C1 segment of cervical spinal cord (tissue), 14 donors: ENCODE results near the gene U2SURP.

Experiments used
- DNase-seq, 14 donors: peaks; one replicate each; lab custom pipeline; 2025; lab: John Stamatoyannopoulos, UW

Gene U2SURP

GRCh38 chr3:143100451-143100850 is 99.1 kb downstream of the U2SURP start:
- DNase-seq: no peak

GRCh38 chr3:143101792-143102381 is 100.5 kb downstream of the U2SURP start:
- DNase-seq: no peak

GRCh38 chr3:143103652-143104051 is 102.3 kb downstream of the U2SURP start:
- no peak for DNase-seq

GRCh38 chr3:143105170-143105569 is 103.8 kb downstream of the U2SURP start:
- no peak for DNase-seq

GRCh38 chr3:143109861-143110260 is 108.5 kb downstream of the U2SURP start:
- no peak for DNase-seq
